GM21576 (cell line): Measurements from ENCODE around the gene RNF222.
"Not testable (repeated sequence)": the region's sequence is repeated elsewhere in the genome, so short reads cannot be mapped to it uniquely, and the experiment has no call there.

ENCODE experiments used
- ATAC-seq: cut with Tn5 transposase; IDR thresholded peaks from one replicate; pipeline ENCODE4 v1.9.1; 2021; ENCODE audit warnings: mild to moderate bottlenecking, moderate library complexity; ENCODE audit not compliant: unreplicated experiment

The RNF222 gene

GRCh38 chr17:8347001-8347400 is 50.6 kb downstream of the RNF222 start:
- not testable (repeated sequence) for ATAC-seq

DNA sequence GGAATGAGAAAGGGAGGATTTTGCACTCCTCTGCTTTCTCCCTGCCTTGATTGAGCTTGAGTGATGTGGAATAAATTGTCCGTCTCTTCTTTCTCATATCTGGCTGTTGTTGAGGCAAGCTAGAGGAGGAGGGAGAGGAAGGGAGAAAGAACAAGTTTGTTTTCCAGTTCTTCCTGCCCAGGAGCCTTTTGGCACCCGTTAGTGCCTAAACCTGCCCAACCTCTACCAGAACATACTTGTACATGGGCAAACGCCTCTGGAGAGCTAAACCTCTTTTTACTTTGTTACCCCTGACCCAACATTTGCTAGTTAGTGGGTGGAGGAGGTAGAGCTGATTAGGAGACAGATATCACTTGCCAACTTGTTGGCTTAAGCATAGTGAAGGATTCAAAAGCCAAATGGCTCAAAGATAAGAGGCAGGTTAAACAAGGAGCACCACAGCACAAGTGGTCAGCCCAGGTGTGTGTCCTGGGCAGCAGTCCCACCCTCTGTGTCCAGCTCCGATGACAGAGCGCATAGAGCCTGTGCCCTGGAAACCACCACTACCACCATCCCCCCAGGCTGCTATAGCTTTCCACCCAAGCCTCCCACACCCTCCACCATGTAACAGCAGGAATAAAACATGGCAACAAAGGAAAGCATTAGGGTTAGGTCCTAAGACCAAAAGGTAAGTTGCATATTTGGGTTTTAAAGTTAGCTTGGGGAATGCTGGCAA is 51.5 kb downstream of the RNF222 start:
- ATAC-seq, result no peak

DNA sequence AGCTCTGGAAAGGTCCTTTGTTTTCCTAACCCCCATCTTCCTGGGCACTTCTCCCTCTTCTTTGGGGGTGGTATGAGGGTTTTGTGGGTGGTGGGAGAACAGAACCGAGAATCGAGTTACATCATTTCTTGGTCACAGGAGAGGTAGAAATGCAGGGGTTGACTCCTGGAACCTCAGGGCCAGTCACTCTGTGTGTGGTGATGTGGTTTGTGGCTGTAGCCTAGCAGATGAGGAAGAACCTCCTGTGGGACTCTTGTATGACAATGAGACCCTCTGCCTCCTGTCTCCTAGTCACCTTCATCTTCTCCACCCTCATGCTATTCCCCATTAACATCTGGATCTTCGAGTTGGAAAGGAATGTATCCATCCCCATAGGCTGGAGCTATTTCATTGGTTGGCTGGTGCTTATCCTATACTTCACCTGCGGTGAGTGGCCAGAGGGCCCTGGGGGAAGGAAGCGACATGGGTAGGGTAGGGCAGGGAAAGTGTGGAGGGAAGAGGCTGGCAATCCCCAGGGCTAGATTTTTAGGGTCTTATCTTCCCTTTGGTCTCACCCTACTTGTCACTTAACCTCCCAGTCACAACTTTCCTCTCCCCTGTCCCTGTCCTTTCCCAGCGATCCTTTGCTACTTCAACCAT is 52.5 kb downstream of the RNF222 start:
- no peak for ATAC-seq

- ATAC-seq, result no peak
Measured at GRCh38 chr17:8341456-8341855, 56.2 kb downstream of the RNF222 start.
